HCT116 (cell line): ENCODE data around the gene ETV5. TPM values are rescaled to one million over a fixed set of nuclear protein-coding genes. Genes with fewer than 3 reads are reported as not detected.

Source experiments
- ATAC-seq: fragments of 200-7000 bp; cut with Tn5 transposase; 2 replicates; pipeline ENCODE4 v1.9.1; 2020; ENCODE audit warnings: mild to moderate bottlenecking, moderate library complexity
- BruUV-seq: library from RNA; stranded (reverse); fragments of 400-500 nt; replicated peaks from 2 replicates; lab custom pipeline; 2021; lab: Mats Ljungman, UMichigan
- CTCF ChIA-PET: fragments of 300-600 bp; sonication (Branson Sonifier 250); formaldehyde crosslinking; loops from one replicate; lab custom pipeline; 2021; ENCODE audit warnings: antibody characterized with exemption; lab: Charles Lee
- POLR2A ChIA-PET: fragments of 300-600, 350-600 bp; sonication (Branson Sonifier 250); formaldehyde crosslinking; loops from one replicate; lab custom pipeline; 2021; ENCODE audit warnings: antibody characterized with exemption; lab: Charles Lee
- RAD21 ChIA-PET, 2 experiments: fragments of 300-600 bp; sonication (Branson Sonifier 250); formaldehyde crosslinking; loops; one replicate each; lab custom pipeline; 2023; ENCODE audit warnings: low total read pairs in 2 of 2; ENCODE audit not compliant: uncharacterized antibody in 2 of 2, unreplicated experiment in 2 of 2, low non-redundant PET in 1 of 2; lab: Charles Lee
- DNase-seq: peaks from one replicate; pipeline ENCODE4 v3.0.0-alpha.2; 2010; ENCODE audit warnings: low read depth, low spot score
- H2AFZ ChIP-seq: fragments of 200-600 bp; shearing (Covaris generic), sonication (generic); 2 replicates; pipeline ENCODE4 v1.6.1; 2017; ENCODE audit warnings: low read depth, mixed run types, mixed read lengths, antibody characterized with exemption, low read length; ENCODE audit not compliant: poor library complexity, severe bottlenecking
- H3K27ac ChIP-seq: 2 replicates; pipeline ENCODE4 v1.5.1; 2012; ENCODE audit warnings: low read depth, low read length
- H3K27me3 ChIP-seq: fragments of 200-600 bp; sonication (generic); 2 replicates; pipeline ENCODE4 v1.6.1; 2016; ENCODE audit warnings: mixed run types, low read length, mixed read lengths; ENCODE audit not compliant: insufficient read depth
- H3K36me3 ChIP-seq, 2 experiments: fragments of 200-500 bp in 1 of 2; fragments of 200-600 bp in 1 of 2; sonication (Bioruptor generic) in 1 of 2; sonication (generic) in 1 of 2; 2 replicates each; pipeline versions ENCODE4 v1.5.1 to v1.6.1; 2014 to 2016; ENCODE audit warnings: low read length in 2 of 2, inconsistent platforms in 1 of 2, mixed read lengths in 1 of 2, mixed run types in 1 of 2; ENCODE audit not compliant: insufficient read depth in 2 of 2, control insufficient read depth in 1 of 2
- H3K4me1 ChIP-seq, 2 experiments: fragments of 200-600 bp in 1 of 2; sonication (generic) in 1 of 2; 2 replicates each; pipeline versions ENCODE4 v1.5.1 to v1.6.1; 2012 to 2017; ENCODE audit warnings: low read length in 2 of 2, inconsistent platforms in 1 of 2, mild to moderate bottlenecking in 1 of 2, mixed read lengths in 1 of 2, mixed run types in 1 of 2, moderate library complexity in 1 of 2; ENCODE audit not compliant: insufficient read depth in 2 of 2, control insufficient read depth in 1 of 2
- H3K4me2 ChIP-seq: fragments of 200-600 bp; sonication (generic); 2 replicates; pipeline ENCODE4 v1.6.1; 2017; ENCODE audit warnings: mixed run types, low read length, mixed read lengths
- H3K4me3 ChIP-seq, 2 experiments: fragments of 200-600 bp in 1 of 2; sonication (generic) in 1 of 2; replicated peaks in 1 of 2; 2 replicates each; pipeline ENCODE4 v1.5.1; 2011 to 2016; ENCODE audit warnings: low read length in 2 of 2, control low read depth in 1 of 2, low read depth in 1 of 2, mild to moderate bottlenecking in 1 of 2, mixed read lengths in 1 of 2, mixed run types in 1 of 2
- H3K79me2 ChIP-seq: fragments of 200-600 bp; sonication (generic); 2 replicates; pipeline ENCODE4 v1.6.1; 2017; ENCODE audit warnings: mild to moderate bottlenecking, mixed run types, low read length, moderate library complexity, mixed read lengths; ENCODE audit not compliant: insufficient read depth
- H3K9ac ChIP-seq: fragments of 200-600 bp; sonication (generic); 2 replicates; pipeline ENCODE4 v1.6.1; 2016; ENCODE audit warnings: low read length, mixed read lengths
- H3K9me2 ChIP-seq: fragments of 200-600 bp; sonication (generic), shearing (Covaris generic); 2 replicates; pipeline ENCODE4 v1.6.1; 2017; ENCODE audit warnings: mixed run types, mild to moderate bottlenecking, moderate library complexity; ENCODE audit not compliant: insufficient read depth
- H3K9me3 ChIP-seq, 2 experiments: fragments of 200-500 bp in 1 of 2; fragments of 200-600 bp in 1 of 2; sonication (Bioruptor generic) in 1 of 2; sonication (generic) in 1 of 2; 2 replicates each; pipeline ENCODE4 v1.6.1; 2014 to 2017; ENCODE audit warnings: low read length in 2 of 2, mixed read lengths in 2 of 2, inconsistent platforms in 1 of 2, low read depth in 1 of 2, mild to moderate bottlenecking in 1 of 2, mixed run types in 1 of 2, moderate library complexity in 1 of 2; ENCODE audit not compliant: control insufficient read depth in 1 of 2, insufficient read depth in 1 of 2
- H4K20me1 ChIP-seq: fragments of 200-600 bp; sonication (generic), shearing (Covaris generic); 2 replicates; pipeline ENCODE4 v1.6.1; 2017; ENCODE audit warnings: mixed run types, mild to moderate bottlenecking, moderate library complexity; ENCODE audit not compliant: insufficient read depth
- CBX3 ChIP-seq: IDR thresholded peaks from 2 replicates; pipeline ENCODE4 v1.6.1; 2012; ENCODE audit warnings: low read depth
- CEBPB ChIP-seq: IDR thresholded peaks from 2 replicates; pipeline ENCODE4 v1.6.1; 2012; ENCODE audit warnings: low read depth
- EGR1 ChIP-seq: IDR thresholded peaks from 2 replicates; pipeline ENCODE4 v1.6.1; 2012; ENCODE audit warnings: low read depth
- ELF1 ChIP-seq: IDR thresholded peaks from 2 replicates; pipeline ENCODE4 v1.6.1; 2012; ENCODE audit warnings: low read depth, borderline replicate concordance
- EZH2 ChIP-seq: fragments of 200-600 bp; sonication (generic); IDR thresholded peaks from 2 replicates; pipeline ENCODE4 v1.6.1; 2017; ENCODE audit warnings: antibody characterized with exemption, mixed run types
- EZH2phosphoT487 ChIP-seq: fragments of 200-600 bp; IDR thresholded peaks from 2 replicates; pipeline ENCODE4 v1.6.1; 2018; ENCODE audit warnings: antibody characterized with exemption, borderline replicate concordance
- FOSL1 ChIP-seq: IDR thresholded peaks from 2 replicates; pipeline ENCODE4 v1.6.1; 2012; ENCODE audit warnings: low read depth
- JUND ChIP-seq: IDR thresholded peaks from 2 replicates; pipeline ENCODE4 v1.6.1; 2012
- POLR2A ChIP-seq: IDR thresholded peaks from 2 replicates; pipeline ENCODE4 v1.7.0; 2011; ENCODE audit warnings: borderline replicate concordance; ENCODE audit not compliant: insufficient read depth, insufficient read length; ENCODE audit errors: extremely low read depth
- RAD21 ChIP-seq: IDR thresholded peaks from 2 replicates; pipeline ENCODE4 v1.6.1; 2012; ENCODE audit warnings: low read depth, mild to moderate bottlenecking
- SP1 ChIP-seq: IDR thresholded peaks from 2 replicates; pipeline ENCODE4 v1.6.1; 2012; ENCODE audit warnings: low read depth
- SRF ChIP-seq: IDR thresholded peaks from 2 replicates; pipeline ENCODE4 v1.6.1; 2012; ENCODE audit warnings: low read depth
- TCF7L2 ChIP-seq: IDR thresholded peaks from 2 replicates; pipeline ENCODE4 v1.7.0; 2011; ENCODE audit warnings: borderline replicate concordance, inconsistent platforms; ENCODE audit not compliant: insufficient read depth, insufficient read length; ENCODE audit errors: extremely low read depth
- YY1 ChIP-seq: IDR thresholded peaks from 2 replicates; pipeline ENCODE4 v1.6.1; 2011; ENCODE audit warnings: low read length, low read depth, moderate library complexity, mild to moderate bottlenecking; ENCODE audit not compliant: insufficient replicate concordance; ENCODE audit errors: extremely low read depth
- ZBTB33 ChIP-seq: IDR thresholded peaks from 2 replicates; pipeline ENCODE4 v1.6.1; 2011; ENCODE audit warnings: mild to moderate bottlenecking, low read length, moderate library complexity; ENCODE audit not compliant: insufficient replicate concordance; ENCODE audit errors: extremely low read depth
- ZFX ChIP-seq: fragments of 450-650 bp; IDR thresholded peaks from 2 replicates; pipeline ENCODE4 v1.6.1; 2017
- intact Hi-C: fragments of 100-400 bp; cut with micrococcal nuclease; formaldehyde crosslinking; loops from 2 replicates; pipeline ENCODE4 v1.10.0; 2022
- total RNA-seq: library from RNA; stranded (reverse); gene quantifications from one replicate; pipeline ENCODE4 v1.2.1, GENCODE V29; 2021; ENCODE audit not compliant: unreplicated experiment
- TF ChIP-seq, protein P1 (sequence below), 3 experiments: fragments of 200-600 bp in 1 of 3; sonication (generic) in 1 of 3; IDR thresholded peaks in 2 of 3; conservative IDR thresholded peaks in 1 of 3; 2 replicates each; pipeline ENCODE4 v1.5.1; 2012 to 2017; ENCODE audit warnings: low read depth in 2 of 3, low read length in 2 of 3, antibody characterized with exemption in 1 of 3, borderline replicate concordance in 1 of 3, control low read depth in 1 of 3, mild to moderate bottlenecking in 1 of 3, mixed read lengths in 1 of 3, mixed run types in 1 of 3, moderate library complexity in 1 of 3; ENCODE audit not compliant: insufficient read depth in 1 of 3
- TF ChIP-seq, protein P2 (sequence below): IDR thresholded peaks from 2 replicates; pipeline ENCODE4 v1.6.1; 2012; ENCODE audit warnings: low read depth
- TF ChIP-seq, protein P3 (sequence below): IDR thresholded peaks from 2 replicates; pipeline ENCODE4 v1.6.1; 2012

Gene ETV5
- total RNA-seq, 1 experiment from 2014 or later: 89.7 TPM

DNA sequence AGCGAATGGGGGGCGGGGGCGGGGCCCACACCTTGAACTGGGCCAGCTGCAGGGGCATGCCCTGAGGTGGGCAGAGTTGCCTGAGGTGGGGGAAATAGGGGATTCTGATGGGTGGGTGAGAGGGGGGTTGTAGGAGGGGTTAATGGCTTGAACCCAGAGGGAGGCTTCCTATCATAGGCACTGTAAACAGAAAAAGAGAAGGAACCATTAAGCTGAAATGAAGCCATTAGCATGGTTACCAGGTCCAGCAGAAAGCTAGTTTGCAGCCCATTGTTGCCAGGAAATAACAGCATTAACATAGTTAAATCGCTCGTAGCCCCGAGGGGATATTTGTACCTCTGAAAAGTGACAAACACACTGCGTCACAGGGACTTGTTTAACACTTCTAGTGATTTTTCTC is 29.0 kb downstream of the ETV5 start:
- ATAC-seq: no peak
- no peak overlapping the region for H3K4me2 ChIP-seq
- CTCF ChIA-PET: no interaction called here

More for the DNA sequence above, 29.0 kb downstream of the ETV5 start:
- no peak for TF ChIP-seq ZBTB33
- no peak for TF ChIP-seq TCF7L2
- no peak for TF ChIP-seq POLR2A
- TF ChIP-seq FOSL1: no peak
- no peak for TF ChIP-seq EZH2phosphoT487
- no peak for TF ChIP-seq SP1
- TF ChIP-seq, protein P1, sequence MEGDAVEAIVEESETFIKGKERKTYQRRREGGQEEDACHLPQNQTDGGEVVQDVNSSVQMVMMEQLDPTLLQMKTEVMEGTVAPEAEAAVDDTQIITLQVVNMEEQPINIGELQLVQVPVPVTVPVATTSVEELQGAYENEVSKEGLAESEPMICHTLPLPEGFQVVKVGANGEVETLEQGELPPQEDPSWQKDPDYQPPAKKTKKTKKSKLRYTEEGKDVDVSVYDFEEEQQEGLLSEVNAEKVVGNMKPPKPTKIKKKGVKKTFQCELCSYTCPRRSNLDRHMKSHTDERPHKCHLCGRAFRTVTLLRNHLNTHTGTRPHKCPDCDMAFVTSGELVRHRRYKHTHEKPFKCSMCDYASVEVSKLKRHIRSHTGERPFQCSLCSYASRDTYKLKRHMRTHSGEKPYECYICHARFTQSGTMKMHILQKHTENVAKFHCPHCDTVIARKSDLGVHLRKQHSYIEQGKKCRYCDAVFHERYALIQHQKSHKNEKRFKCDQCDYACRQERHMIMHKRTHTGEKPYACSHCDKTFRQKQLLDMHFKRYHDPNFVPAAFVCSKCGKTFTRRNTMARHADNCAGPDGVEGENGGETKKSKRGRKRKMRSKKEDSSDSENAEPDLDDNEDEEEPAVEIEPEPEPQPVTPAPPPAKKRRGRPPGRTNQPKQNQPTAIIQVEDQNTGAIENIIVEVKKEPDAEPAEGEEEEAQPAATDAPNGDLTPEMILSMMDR (IDR thresholded peaks at IDR 0.05 in 2 of 3, conservative IDR thresholded peaks at IDR 0.05 in 1 of 3; ENCODE audit: borderline replicate concordance in 1 of 3, insufficient read depth in 1 of 3, low read depth in 2 of 3, low read length in 2 of 3): no peak
- TF ChIP-seq JUND: no peak
- TF ChIP-seq CBX3: no peak
- TF ChIP-seq YY1: no peak
- TF ChIP-seq RAD21: no peak
- TF ChIP-seq ZFX: no peak
- no peak for TF ChIP-seq EGR1
- TF ChIP-seq SRF: no peak
- TF ChIP-seq EZH2: no peak
- no peak for TF ChIP-seq CEBPB
- TF ChIP-seq, protein P2, sequence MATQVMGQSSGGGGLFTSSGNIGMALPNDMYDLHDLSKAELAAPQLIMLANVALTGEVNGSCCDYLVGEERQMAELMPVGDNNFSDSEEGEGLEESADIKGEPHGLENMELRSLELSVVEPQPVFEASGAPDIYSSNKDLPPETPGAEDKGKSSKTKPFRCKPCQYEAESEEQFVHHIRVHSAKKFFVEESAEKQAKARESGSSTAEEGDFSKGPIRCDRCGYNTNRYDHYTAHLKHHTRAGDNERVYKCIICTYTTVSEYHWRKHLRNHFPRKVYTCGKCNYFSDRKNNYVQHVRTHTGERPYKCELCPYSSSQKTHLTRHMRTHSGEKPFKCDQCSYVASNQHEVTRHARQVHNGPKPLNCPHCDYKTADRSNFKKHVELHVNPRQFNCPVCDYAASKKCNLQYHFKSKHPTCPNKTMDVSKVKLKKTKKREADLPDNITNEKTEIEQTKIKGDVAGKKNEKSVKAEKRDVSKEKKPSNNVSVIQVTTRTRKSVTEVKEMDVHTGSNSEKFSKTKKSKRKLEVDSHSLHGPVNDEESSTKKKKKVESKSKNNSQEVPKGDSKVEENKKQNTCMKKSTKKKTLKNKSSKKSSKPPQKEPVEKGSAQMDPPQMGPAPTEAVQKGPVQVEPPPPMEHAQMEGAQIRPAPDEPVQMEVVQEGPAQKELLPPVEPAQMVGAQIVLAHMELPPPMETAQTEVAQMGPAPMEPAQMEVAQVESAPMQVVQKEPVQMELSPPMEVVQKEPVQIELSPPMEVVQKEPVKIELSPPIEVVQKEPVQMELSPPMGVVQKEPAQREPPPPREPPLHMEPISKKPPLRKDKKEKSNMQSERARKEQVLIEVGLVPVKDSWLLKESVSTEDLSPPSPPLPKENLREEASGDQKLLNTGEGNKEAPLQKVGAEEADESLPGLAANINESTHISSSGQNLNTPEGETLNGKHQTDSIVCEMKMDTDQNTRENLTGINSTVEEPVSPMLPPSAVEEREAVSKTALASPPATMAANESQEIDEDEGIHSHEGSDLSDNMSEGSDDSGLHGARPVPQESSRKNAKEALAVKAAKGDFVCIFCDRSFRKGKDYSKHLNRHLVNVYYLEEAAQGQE: no peak
- TF ChIP-seq, protein P3, sequence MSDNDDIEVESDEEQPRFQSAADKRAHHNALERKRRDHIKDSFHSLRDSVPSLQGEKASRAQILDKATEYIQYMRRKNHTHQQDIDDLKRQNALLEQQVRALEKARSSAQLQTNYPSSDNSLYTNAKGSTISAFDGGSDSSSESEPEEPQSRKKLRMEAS: no peak
- no peak for TF ChIP-seq ELF1
- Histone ChIP-seq H4K20me1 (no peaks in the 10 kb centered on the region), H3K9me2 (no peaks in the 10 kb centered on the region), H3K4me3 (no peak overlapping the region), H3K4me1 (no peaks in the 10 kb centered on the region), H3K9ac (no peak overlapping the region), H3K9me3 (no peaks in the 10 kb centered on the region), H3K36me3 (peaks cover 9 to 22% of the 10 kb centered on the region in 2 experiments; a peak in 3 of 4 replicates), H3K27me3 (no peaks in the 10 kb centered on the region), H3K27ac (no peak overlapping the region), H2AFZ (no peak overlapping the region), H3K79me2 (no peaks in the 10 kb centered on the region)
- RAD21 ChIA-PET: no interaction called here
- POLR2A ChIA-PET: no interaction called here
- no TSS peak for BruUV-seq
- DNase-seq: no peak
- intact Hi-C loops: no loop called here
